HG03521 (cell line): ENCODE measurements around the gene PVALB.
"Not testable (repeated sequence)": the region's sequence is repeated elsewhere in the genome, so short reads cannot be mapped to it uniquely, and the experiment has no call there.

Experiments used
- ATAC-seq: cut with Tn5 transposase; IDR thresholded peaks from one replicate; pipeline ENCODE4 v1.9.1; 2021; ENCODE audit warnings: mild to moderate bottlenecking, moderate library complexity; ENCODE audit not compliant: unreplicated experiment

PVALB gene

GRCh38 chr22:36759481-36760159 is 57.2 kb downstream of the PVALB start:
- no peak for ATAC-seq

- no peak for ATAC-seq
Measured at GRCh38 chr22:36758792-36759271, 58.0 kb downstream of the PVALB start.

- ATAC-seq = no peak
Measured at GRCh38 chr22:36757668-36758211, 59.1 kb downstream of the PVALB start.

GRCh38 chr22:36756746-36757655 is 59.8 kb downstream of the PVALB start:
- ATAC-seq = no peak

DNA sequence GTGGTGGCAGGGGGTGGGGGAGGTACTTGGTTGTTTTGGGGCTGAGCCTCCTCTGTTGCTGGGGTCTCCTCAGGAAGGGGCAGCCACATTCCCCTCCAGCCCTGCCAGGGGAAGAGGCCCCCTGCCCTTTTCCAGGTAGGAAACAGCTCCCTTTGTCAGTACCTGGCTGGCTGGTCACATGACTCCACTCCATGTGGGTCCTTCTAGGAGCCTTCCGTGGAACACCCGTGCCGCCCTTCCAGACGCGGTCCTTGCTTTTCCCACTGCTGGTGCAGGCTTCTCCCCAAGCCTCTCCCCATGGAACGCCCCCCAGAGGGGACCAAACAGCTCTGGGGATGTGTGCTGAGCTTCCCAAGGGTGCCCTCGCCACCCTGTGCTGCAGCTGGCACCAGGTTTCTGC is 60.8 kb downstream of the PVALB start:
- no peak for ATAC-seq

DNA sequence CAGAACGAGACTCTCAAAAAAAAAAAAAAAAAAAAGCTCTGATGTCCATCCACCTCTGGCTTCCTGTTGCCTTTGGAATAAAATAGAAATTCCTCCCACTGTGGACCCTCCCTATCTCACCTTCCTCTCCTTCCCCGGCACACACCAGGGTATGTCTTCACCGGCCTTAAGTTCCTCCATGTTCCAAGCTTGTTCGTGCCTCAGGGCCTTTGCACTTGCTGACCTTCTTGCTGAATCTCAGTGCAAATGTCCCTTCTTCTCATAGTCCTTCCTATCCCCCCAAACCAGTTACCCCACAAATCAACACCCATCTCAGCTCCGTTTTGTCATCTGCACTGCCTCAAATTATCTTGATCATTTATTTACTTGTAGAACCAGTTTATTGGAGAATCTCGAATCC is 61.5 kb downstream of the PVALB start:
- ATAC-seq = no peak

DNA sequence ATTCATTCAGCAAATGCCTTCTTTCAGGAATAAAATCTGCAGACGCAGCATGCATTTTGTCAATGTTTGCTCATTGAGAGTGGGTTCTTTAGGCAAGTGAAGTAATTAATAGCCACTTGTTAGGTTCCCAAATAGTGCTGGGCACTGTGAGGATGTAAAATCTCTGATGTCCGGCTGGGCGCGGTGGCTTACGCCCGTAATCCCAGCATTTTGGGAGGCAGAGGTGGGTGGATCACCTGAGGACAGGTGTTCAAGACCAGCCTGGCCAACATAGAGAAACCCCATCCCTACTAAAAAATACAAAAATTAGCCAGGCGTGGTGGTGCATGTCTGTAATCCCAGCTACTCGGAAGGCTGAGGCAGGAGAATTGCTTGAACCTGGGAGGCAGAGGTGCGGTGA is 62.0 kb downstream of the PVALB start:
- not testable (repeated sequence) for ATAC-seq

- ATAC-seq = no peak
Measured at GRCh38 chr22:36753916-36754315, 62.9 kb downstream of the PVALB start.

GRCh38 chr22:36753120-36753802 is 63.6 kb downstream of the PVALB start:
- no peak for ATAC-seq
